Measurements from ENCODE around the gene PPP1R15B.

DNA sequence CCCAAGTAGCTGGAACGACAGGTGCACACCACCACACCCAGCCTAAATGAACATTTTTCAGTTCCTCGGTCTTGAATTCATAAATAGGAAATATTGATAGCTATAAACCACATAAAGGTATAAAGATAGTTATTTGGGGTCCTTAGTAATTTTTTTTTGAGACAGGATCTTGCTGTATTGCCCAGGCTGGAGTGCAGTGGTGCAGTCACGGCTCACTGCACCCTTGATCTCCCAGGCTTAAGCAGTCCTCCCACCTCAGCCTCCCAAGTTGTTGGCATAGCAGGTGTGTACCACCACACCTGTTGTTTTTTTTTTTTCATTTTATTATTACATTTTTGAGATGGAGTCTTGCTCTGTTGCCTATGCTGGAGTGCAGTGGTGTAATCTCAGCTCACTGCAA, 3.7 kb upstream of the PPP1R15B start:
- TF ChIP-seq, protein P1, sequence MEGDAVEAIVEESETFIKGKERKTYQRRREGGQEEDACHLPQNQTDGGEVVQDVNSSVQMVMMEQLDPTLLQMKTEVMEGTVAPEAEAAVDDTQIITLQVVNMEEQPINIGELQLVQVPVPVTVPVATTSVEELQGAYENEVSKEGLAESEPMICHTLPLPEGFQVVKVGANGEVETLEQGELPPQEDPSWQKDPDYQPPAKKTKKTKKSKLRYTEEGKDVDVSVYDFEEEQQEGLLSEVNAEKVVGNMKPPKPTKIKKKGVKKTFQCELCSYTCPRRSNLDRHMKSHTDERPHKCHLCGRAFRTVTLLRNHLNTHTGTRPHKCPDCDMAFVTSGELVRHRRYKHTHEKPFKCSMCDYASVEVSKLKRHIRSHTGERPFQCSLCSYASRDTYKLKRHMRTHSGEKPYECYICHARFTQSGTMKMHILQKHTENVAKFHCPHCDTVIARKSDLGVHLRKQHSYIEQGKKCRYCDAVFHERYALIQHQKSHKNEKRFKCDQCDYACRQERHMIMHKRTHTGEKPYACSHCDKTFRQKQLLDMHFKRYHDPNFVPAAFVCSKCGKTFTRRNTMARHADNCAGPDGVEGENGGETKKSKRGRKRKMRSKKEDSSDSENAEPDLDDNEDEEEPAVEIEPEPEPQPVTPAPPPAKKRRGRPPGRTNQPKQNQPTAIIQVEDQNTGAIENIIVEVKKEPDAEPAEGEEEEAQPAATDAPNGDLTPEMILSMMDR (IDR thresholded peaks at IDR 0.05; ENCODE audit: insufficient read depth, low read length, poor library complexity, severe bottlenecking), result no peak
- TF ChIP-seq EZH2phosphoT487 (conservative IDR thresholded peaks at IDR 0.05; ENCODE audit: low read length), result no peak

All from SU-DHL-6 (cell line).